Stomach (tissue), 9 donors: ENCODE measurements around the gene SERPINB1. TPM values are rescaled to one million over a fixed set of nuclear protein-coding genes. Genes with fewer than 3 reads are reported as not detected.

ENCODE experiments used
- DNase-seq, 2 donors: peaks; one replicate each; pipeline versions ENCODE4 v3.0.0 to v3.0.0-alpha.2; 2013 to 2019
- H3K27ac ChIP-seq, 5 donors: fragments of 200-600 bp in 4 of 5; sonication (generic) in 4 of 5; one replicate each; pipeline ENCODE4 v1.5.1; 2013 to 2019; ENCODE audit warnings: mild to moderate bottlenecking in 1 of 5, moderate library complexity in 1 of 5
- H3K27me3 ChIP-seq, 3 donors: fragments of 200-600 bp; sonication (generic); one replicate each; pipeline ENCODE4 v1.5.1; 2017 to 2019; ENCODE audit warnings: mixed run types in 1 of 3
- H3K36me3 ChIP-seq, 4 donors: fragments of 200-600 bp; sonication (generic); 1 replicate in 3 of 4; 2 replicates in 1 of 4; pipeline ENCODE4 v1.5.1; 2016 to 2019
- H3K4me1 ChIP-seq, 4 donors: fragments of 200-600 bp; sonication (generic); one replicate each; pipeline ENCODE4 v1.5.1; 2016 to 2019
- H3K4me3 ChIP-seq, 4 donors: fragments of 200-600 bp; sonication (generic) in 3 of 4; one replicate each; pipeline ENCODE4 v1.5.1; 2016 to 2019; ENCODE audit warnings: mild to moderate bottlenecking in 1 of 4
- H3K9me3 ChIP-seq, 4 donors: fragments of 200-600 bp; sonication (generic); one replicate each; pipeline ENCODE4 v1.5.1; 2016 to 2019
- CTCF ChIP-seq, 7 experiments: fragments of 450-650 bp in 4 of 7; fragments of 200-600 bp in 3 of 7; sonication (generic) in 3 of 7; IDR thresholded peaks; one replicate each; pipeline ENCODE4 v1.5.1; 2016 to 2019; ENCODE audit warnings: antibody characterized with exemption in 7 of 7, control low read depth in 2 of 7, mild to moderate bottlenecking in 1 of 7
- EP300 ChIP-seq: sonication (generic); formaldehyde crosslinking; IDR thresholded peaks from one replicate; pipeline ENCODE4 v1.6.1; 2017; ENCODE audit warnings: antibody characterized with exemption
- POLR2A ChIP-seq, 4 donors: fragments of 450-650 bp; IDR thresholded peaks; one replicate each; pipeline ENCODE4 v1.6.1; 2016; ENCODE audit warnings: antibody characterized with exemption in 4 of 4, control low read depth in 2 of 4, mild to moderate bottlenecking in 1 of 4, moderate library complexity in 1 of 4
- POLR2AphosphoS5 ChIP-seq, 3 donors: sonication (generic); formaldehyde crosslinking; IDR thresholded peaks; one replicate each; pipeline ENCODE4 v1.6.1; 2016; ENCODE audit warnings: antibody characterized with exemption in 3 of 3
- WGBS, 5 donors: extraction: QIAGEN DNeasy Blood & Tissue Kit in 3 of 5; methylation state at CpG; one replicate each; pipeline versions ENCODE4 v1.1.5 to v1.1.7; 2013 to 2018; 5-methylcytosine and 5-hydroxymethylcytosine counted together
- intact Hi-C: fragments of 100-400 bp; cut with DNase I; formaldehyde crosslinking; loops from one replicate; pipeline ENCODE4 v1.15.1; 2023; ENCODE audit warnings: low total_unique reads
- polyA plus RNA-seq, 3 donors: library from polyadenylated mRNA; stranded (reverse); fragments of 200-250 nt; gene quantifications; one replicate each; pipeline ENCODE4 v1.2.3, GENCODE V29; 2013
- total RNA-seq, 5 donors: library from RNA; depleted of rRNA; stranded (reverse); fragments of >200 nt; gene quantifications; one replicate each; pipeline versions ENCODE4 v1.1.0 to v1.2.3, GENCODE V29; 2014 to 2016
- donor health status: healthy with polysubstance abuse.
- donor health status: Bipolar disorder and iron deficiency.
- donor health status: healthy.

SERPINB1 gene
- total and polyA plus RNA-seq, 8 donors = 10.3 to 146 (median 102) TPM

- whole genome bisulfite sequencing, 5 donors = 24 to 37% (median 28%) methylated on average over 11 of the region's 11 CpGs
- no peaks in the 10 kb centered on the region for H3K9me3 ChIP-seq
- intact Hi-C loops = loop anchor here (10.0 kb wide), 1 partner anchor 54 kb away; the partner anchor contains the start of gene SERPINB1
- H3K36me3 ChIP-seq = peaks cover 0 to 23% (median 17%) of the 10 kb centered on the region in 4 donors
- H3K27me3 ChIP-seq = no peaks in the 10 kb centered on the region
- TF ChIP-seq POLR2AphosphoS5 (IDR thresholded peaks at IDR 0.05) (peak in 1 of 3 donors; percentile 43), CTCF (IDR thresholded peaks at IDR 0.05) (peak in 5 of 7 experiments; percentile 55 to 95 (median 72)), EP300 (no peak), POLR2A (IDR thresholded peaks at IDR 0.05) (no peak)
- H3K4me1 ChIP-seq = peaks cover 0 to 58% (median 30%) of the 10 kb centered on the region in 4 donors
- peak overlapping the region in 1 of 4 donors; percentile 9 for H3K4me3 ChIP-seq
- peak overlapping the region; percentile 12 to 86 (median 76) for H3K27ac ChIP-seq
- peak; percentile 76 to 91 for DNase-seq
These were observed 50.8 kb downstream of the SERPINB1 start for GRCh38 chr6:2790588-2791449.

GRCh38 chr6:2786269-2786668, 55.4 kb downstream of the SERPINB1 start:
- 69 to 88% (median 77%) methylated on average over 4 of the region's 4 CpGs for WGBS, 5 donors
- H3K4me1 ChIP-seq = peaks cover 6 to 44% (median 29%) of the 10 kb centered on the region in 4 donors
- no peak overlapping the region for H3K27ac ChIP-seq
- no peaks in the 10 kb centered on the region for H3K27me3 ChIP-seq
- no peak overlapping the region for H3K4me3 ChIP-seq
- DNase-seq = no peak
- TF ChIP-seq EP300 (no peak), POLR2A (IDR thresholded peaks at IDR 0.05) (no peak), CTCF (IDR thresholded peaks at IDR 0.05) (no peak), POLR2AphosphoS5 (IDR thresholded peaks at IDR 0.05) (no peak)
- H3K9me3 ChIP-seq = no peaks in the 10 kb centered on the region
- intact Hi-C loops = loop anchor here (10.0 kb wide), 1 partner anchor 159 kb away; no protein-coding TSS in a partner anchor
- peaks cover 6 to 62% (median 52%) of the 10 kb centered on the region in 4 donors for H3K36me3 ChIP-seq

GRCh38 chr6:2784930-2785329, 56.7 kb downstream of the SERPINB1 start:
- intact Hi-C loops = loop anchor here (10.0 kb wide), 1 partner anchor 160 kb away; no protein-coding TSS in a partner anchor
- H3K4me3 ChIP-seq = no peak overlapping the region
- H3K27ac ChIP-seq = no peak overlapping the region
- H3K9me3 ChIP-seq = no peaks in the 10 kb centered on the region
- peaks cover 12 to 76% (median 65%) of the 10 kb centered on the region in 4 donors for H3K36me3 ChIP-seq
- no peak for DNase-seq
- H3K4me1 ChIP-seq = peaks cover 6 to 31% (median 18%) of the 10 kb centered on the region in 4 donors
- 79 to 97% (median 95%) methylated on average over 6 to 7 of the region's 7 CpGs for WGBS, 5 donors
- TF ChIP-seq CTCF (IDR thresholded peaks at IDR 0.05) = no peak
- no peak for TF ChIP-seq POLR2A (IDR thresholded peaks at IDR 0.05)
- TF ChIP-seq EP300 = no peak
- TF ChIP-seq POLR2AphosphoS5 (IDR thresholded peaks at IDR 0.05) = no peak
- H3K27me3 ChIP-seq = no peaks in the 10 kb centered on the region

- Histone ChIP-seq H3K27ac (peak overlapping the region in 3 of 5 donors; percentile 34 to 62 (median 62)), H3K9me3 (no peaks in the 10 kb centered on the region), H3K4me3 (no peak overlapping the region), H3K27me3 (no peaks in the 10 kb centered on the region), H3K36me3 (peaks cover 12 to 84% (median 73%) of the 10 kb centered on the region in 4 donors), H3K4me1 (peaks cover 6 to 27% (median 18%) of the 10 kb centered on the region in 4 donors)
- no peak for DNase-seq
- WGBS, 5 donors = 80 to 88% (median 86%) methylated on average over 5 of the region's 5 CpGs
- intact Hi-C loops = loop anchor here (10.0 kb wide), 1 partner anchor 161 kb away; no protein-coding TSS in a partner anchor
- no peak for TF ChIP-seq POLR2AphosphoS5 (IDR thresholded peaks at IDR 0.05)
- TF ChIP-seq POLR2A (IDR thresholded peaks at IDR 0.05) = no peak
- no peak for TF ChIP-seq EP300
- no peak for TF ChIP-seq CTCF (IDR thresholded peaks at IDR 0.05)
These were observed 57.6 kb downstream of the SERPINB1 start for GRCh38 chr6:2784061-2784460.
